AG09309 (cell line): ENCODE results near the gene PRIM1.
"Not testable (repeated sequence)": the region's sequence is repeated elsewhere in the genome, so short reads cannot be mapped to it uniquely, and the experiment has no call there.

Experiments
- DNase-seq: peaks from one replicate; pipeline ENCODE4 v3.0.0-alpha.2; 2010; ENCODE audit warnings: low read depth
- H3K4me3 ChIP-seq: 2 replicates; pipeline ENCODE4 v1.5.1; 2011; ENCODE audit warnings: mild to moderate bottlenecking, low read depth, low read length, moderate library complexity; ENCODE audit not compliant: control insufficient read depth
- CTCF ChIP-seq: IDR thresholded peaks from 2 replicates; pipeline ENCODE4 v1.5.1; 2011; ENCODE audit warnings: mild to moderate bottlenecking, low read depth, low read length, inconsistent platforms; ENCODE audit not compliant: insufficient read depth, control insufficient read depth; ENCODE audit errors: missing control alignments

PRIM1 gene

GRCh38 chr12:56709759-56710376, 42.3 kb downstream of the PRIM1 start:
- TF ChIP-seq CTCF, result no peak
- no peak overlapping the region for H3K4me3 ChIP-seq
- DNase-seq, result no peak

- not testable (repeated sequence) for H3K4me3 ChIP-seq, DNase-seq
Observed at GRCh38 chr12:56704522-56704921, 47.6 kb downstream of the PRIM1 start.

GRCh38 chr12:56699020-56699661, 53.0 kb downstream of the PRIM1 start:
- H3K4me3 ChIP-seq, result no peak overlapping the region
- TF ChIP-seq CTCF, result no peak
- DNase-seq, result no peak

GRCh38 chr12:56695327-56696101, 56.6 kb downstream of the PRIM1 start:
- no peak for DNase-seq
- TF ChIP-seq CTCF, result no peak

GRCh38 chr12:56694161-56694560, 58.0 kb downstream of the PRIM1 start:
- no peak for TF ChIP-seq CTCF
- no peak for DNase-seq
- no peak overlapping the region for H3K4me3 ChIP-seq

More at GRCh38 chr12:56695327-56696101, 56.6 kb downstream of the PRIM1 start:
- H3K4me3 ChIP-seq, result no peak overlapping the region

- TF ChIP-seq CTCF, result no peak
- DNase-seq, result no peak
- H3K4me3 ChIP-seq, result peak overlapping the region; percentile 92
Observed at GRCh38 chr12:56688846-56689109, 63.3 kb downstream of the PRIM1 start.
